HCT116 (cell line): ENCODE results near the gene MED16. TPM values are rescaled to one million over a fixed set of nuclear protein-coding genes. Genes with fewer than 3 reads are reported as not detected.

Experiments used
- ATAC-seq: fragments of 200-7000 bp; cut with Tn5 transposase; 2 replicates; pipeline ENCODE4 v1.9.1; 2020; ENCODE audit warnings: mild to moderate bottlenecking, moderate library complexity
- BruUV-seq: library from RNA; stranded (reverse); fragments of 400-500 nt; replicated peaks from 2 replicates; lab custom pipeline; 2021; lab: Mats Ljungman, UMichigan
- CTCF ChIA-PET: fragments of 300-600 bp; sonication (Branson Sonifier 250); formaldehyde crosslinking; loops from one replicate; lab custom pipeline; 2021; ENCODE audit warnings: antibody characterized with exemption; lab: Charles Lee
- POLR2A ChIA-PET: fragments of 300-600, 350-600 bp; sonication (Branson Sonifier 250); formaldehyde crosslinking; loops from one replicate; lab custom pipeline; 2021; ENCODE audit warnings: antibody characterized with exemption; lab: Charles Lee
- RAD21 ChIA-PET, 2 experiments: fragments of 300-600 bp; sonication (Branson Sonifier 250); formaldehyde crosslinking; loops; one replicate each; lab custom pipeline; 2023; ENCODE audit warnings: low total read pairs in 2 of 2; ENCODE audit not compliant: uncharacterized antibody in 2 of 2, unreplicated experiment in 2 of 2, low non-redundant PET in 1 of 2; lab: Charles Lee
- DNase-seq: peaks from one replicate; pipeline ENCODE4 v3.0.0-alpha.2; 2010; ENCODE audit warnings: low read depth, low spot score
- H2AFZ ChIP-seq: fragments of 200-600 bp; shearing (Covaris generic), sonication (generic); 2 replicates; pipeline ENCODE4 v1.6.1; 2017; ENCODE audit warnings: low read depth, mixed run types, mixed read lengths, antibody characterized with exemption, low read length; ENCODE audit not compliant: poor library complexity, severe bottlenecking
- H3K27ac ChIP-seq: 2 replicates; pipeline ENCODE4 v1.5.1; 2012; ENCODE audit warnings: low read depth, low read length
- H3K27me3 ChIP-seq: fragments of 200-600 bp; sonication (generic); 2 replicates; pipeline ENCODE4 v1.6.1; 2016; ENCODE audit warnings: mixed run types, low read length, mixed read lengths; ENCODE audit not compliant: insufficient read depth
- H3K36me3 ChIP-seq, 2 experiments: fragments of 200-500 bp in 1 of 2; fragments of 200-600 bp in 1 of 2; sonication (Bioruptor generic) in 1 of 2; sonication (generic) in 1 of 2; 2 replicates each; pipeline versions ENCODE4 v1.5.1 to v1.6.1; 2014 to 2016; ENCODE audit warnings: low read length in 2 of 2, inconsistent platforms in 1 of 2, mixed read lengths in 1 of 2, mixed run types in 1 of 2; ENCODE audit not compliant: insufficient read depth in 2 of 2, control insufficient read depth in 1 of 2
- H3K4me1 ChIP-seq, 2 experiments: fragments of 200-600 bp in 1 of 2; sonication (generic) in 1 of 2; 2 replicates each; pipeline versions ENCODE4 v1.5.1 to v1.6.1; 2012 to 2017; ENCODE audit warnings: low read length in 2 of 2, inconsistent platforms in 1 of 2, mild to moderate bottlenecking in 1 of 2, mixed read lengths in 1 of 2, mixed run types in 1 of 2, moderate library complexity in 1 of 2; ENCODE audit not compliant: insufficient read depth in 2 of 2, control insufficient read depth in 1 of 2
- H3K4me2 ChIP-seq: fragments of 200-600 bp; sonication (generic); 2 replicates; pipeline ENCODE4 v1.6.1; 2017; ENCODE audit warnings: mixed run types, low read length, mixed read lengths
- H3K4me3 ChIP-seq, 2 experiments: fragments of 200-600 bp in 1 of 2; sonication (generic) in 1 of 2; replicated peaks in 1 of 2; 2 replicates each; pipeline ENCODE4 v1.5.1; 2011 to 2016; ENCODE audit warnings: low read length in 2 of 2, control low read depth in 1 of 2, low read depth in 1 of 2, mild to moderate bottlenecking in 1 of 2, mixed read lengths in 1 of 2, mixed run types in 1 of 2
- H3K79me2 ChIP-seq: fragments of 200-600 bp; sonication (generic); 2 replicates; pipeline ENCODE4 v1.6.1; 2017; ENCODE audit warnings: mild to moderate bottlenecking, mixed run types, low read length, moderate library complexity, mixed read lengths; ENCODE audit not compliant: insufficient read depth
- H3K9ac ChIP-seq: fragments of 200-600 bp; sonication (generic); 2 replicates; pipeline ENCODE4 v1.6.1; 2016; ENCODE audit warnings: low read length, mixed read lengths
- H3K9me2 ChIP-seq: fragments of 200-600 bp; sonication (generic), shearing (Covaris generic); 2 replicates; pipeline ENCODE4 v1.6.1; 2017; ENCODE audit warnings: mixed run types, mild to moderate bottlenecking, moderate library complexity; ENCODE audit not compliant: insufficient read depth
- H3K9me3 ChIP-seq, 2 experiments: fragments of 200-500 bp in 1 of 2; fragments of 200-600 bp in 1 of 2; sonication (Bioruptor generic) in 1 of 2; sonication (generic) in 1 of 2; 2 replicates each; pipeline ENCODE4 v1.6.1; 2014 to 2017; ENCODE audit warnings: low read length in 2 of 2, mixed read lengths in 2 of 2, inconsistent platforms in 1 of 2, low read depth in 1 of 2, mild to moderate bottlenecking in 1 of 2, mixed run types in 1 of 2, moderate library complexity in 1 of 2; ENCODE audit not compliant: control insufficient read depth in 1 of 2, insufficient read depth in 1 of 2
- H4K20me1 ChIP-seq: fragments of 200-600 bp; sonication (generic), shearing (Covaris generic); 2 replicates; pipeline ENCODE4 v1.6.1; 2017; ENCODE audit warnings: mixed run types, mild to moderate bottlenecking, moderate library complexity; ENCODE audit not compliant: insufficient read depth
- CEBPB ChIP-seq: IDR thresholded peaks from 2 replicates; pipeline ENCODE4 v1.6.1; 2012; ENCODE audit warnings: low read depth
- EZH2phosphoT487 ChIP-seq: fragments of 200-600 bp; IDR thresholded peaks from 2 replicates; pipeline ENCODE4 v1.6.1; 2018; ENCODE audit warnings: antibody characterized with exemption, borderline replicate concordance
- JUND ChIP-seq: IDR thresholded peaks from 2 replicates; pipeline ENCODE4 v1.6.1; 2012
- POLR2AphosphoS5 ChIP-seq: IDR thresholded peaks from 2 replicates; pipeline ENCODE4 v1.6.1; 2011; ENCODE audit warnings: mild to moderate bottlenecking, low read depth, low read length, moderate library complexity
- SP1 ChIP-seq: IDR thresholded peaks from 2 replicates; pipeline ENCODE4 v1.6.1; 2012; ENCODE audit warnings: low read depth
- SRF ChIP-seq: IDR thresholded peaks from 2 replicates; pipeline ENCODE4 v1.6.1; 2012; ENCODE audit warnings: low read depth
- TCF7L2 ChIP-seq: IDR thresholded peaks from 2 replicates; pipeline ENCODE4 v1.7.0; 2011; ENCODE audit warnings: borderline replicate concordance, inconsistent platforms; ENCODE audit not compliant: insufficient read depth, insufficient read length; ENCODE audit errors: extremely low read depth
- ZNF274 ChIP-seq: fragments of 200-500 bp; sonication (Bioruptor generic); IDR thresholded peaks from 2 replicates; pipeline ENCODE4 v1.6.1; 2014; ENCODE audit warnings: mild to moderate bottlenecking, low read depth, low read length, inconsistent platforms
- intact Hi-C: fragments of 100-400 bp; cut with micrococcal nuclease; formaldehyde crosslinking; loops from 2 replicates; pipeline ENCODE4 v1.10.0; 2022
- total RNA-seq: library from RNA; stranded (reverse); gene quantifications from one replicate; pipeline ENCODE4 v1.2.1, GENCODE V29; 2021; ENCODE audit not compliant: unreplicated experiment
- TF ChIP-seq, protein P1 (sequence below), 3 experiments: fragments of 200-600 bp in 1 of 3; sonication (generic) in 1 of 3; IDR thresholded peaks in 2 of 3; conservative IDR thresholded peaks in 1 of 3; 2 replicates each; pipeline ENCODE4 v1.5.1; 2012 to 2017; ENCODE audit warnings: low read depth in 2 of 3, low read length in 2 of 3, antibody characterized with exemption in 1 of 3, borderline replicate concordance in 1 of 3, control low read depth in 1 of 3, mild to moderate bottlenecking in 1 of 3, mixed read lengths in 1 of 3, mixed run types in 1 of 3, moderate library complexity in 1 of 3; ENCODE audit not compliant: insufficient read depth in 1 of 3
- TF ChIP-seq, protein P2 (sequence below): IDR thresholded peaks from 2 replicates; pipeline ENCODE4 v1.6.1; 2012
- TF ChIP-seq, protein P3 (sequence below): IDR thresholded peaks from 2 replicates; pipeline ENCODE4 v1.6.1; 2012; ENCODE audit warnings: low read depth

MED16 gene
- total RNA-seq, 1 experiment from 2014 or later, result 73.6 TPM

DNA sequence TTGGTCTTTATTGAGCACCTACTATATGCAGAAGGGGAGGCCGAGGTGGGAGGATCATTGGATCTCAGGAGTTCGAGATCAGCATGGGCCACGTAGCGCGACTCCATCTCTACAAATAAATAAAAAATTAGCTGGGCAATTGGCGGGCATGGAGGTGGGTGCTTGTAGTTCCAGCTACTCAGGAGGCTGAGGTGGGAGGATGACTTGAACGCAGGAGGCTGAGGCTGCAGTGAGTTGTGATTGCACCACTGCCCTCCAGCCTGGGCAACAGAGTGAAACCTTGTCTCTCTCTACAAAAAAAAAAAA is 29.7 kb downstream of the MED16 start:
- H3K36me3 ChIP-seq, result no peaks in the 10 kb centered on the region; a peak in 1 of 4 replicates
- H3K9ac ChIP-seq, result no peak overlapping the region
- H3K27ac ChIP-seq, result no peak overlapping the region; the same call in 1 of the 2 replicates
- H3K9me3 ChIP-seq, result no peaks in the 10 kb centered on the region
- no peaks in the 10 kb centered on the region for H3K27me3 ChIP-seq
- ATAC-seq (no peak), DNase-seq (no peak)
- H3K4me1 ChIP-seq, result peaks cover 14 to 32% of the 10 kb centered on the region in 2 experiments
- BruUV-seq, result no TSS peak
- H3K4me2 ChIP-seq, result no peak overlapping the region
- ChIA-PET RAD21 (no interaction called here), CTCF (no interaction called here), POLR2A (interaction anchor here (0.7 kb wide), 1 partner anchor 121 kb away, joined by 3 read pairs; the partner anchor contains the start of gene WDR18)
- TF ChIP-seq SP1 (no peak), EZH2phosphoT487 (no peak), SRF (no peak), CEBPB (no peak), POLR2AphosphoS5 (no peak), ZNF274 (no peak), JUND (no peak), TCF7L2 (no peak)
- TF ChIP-seq, protein P1, sequence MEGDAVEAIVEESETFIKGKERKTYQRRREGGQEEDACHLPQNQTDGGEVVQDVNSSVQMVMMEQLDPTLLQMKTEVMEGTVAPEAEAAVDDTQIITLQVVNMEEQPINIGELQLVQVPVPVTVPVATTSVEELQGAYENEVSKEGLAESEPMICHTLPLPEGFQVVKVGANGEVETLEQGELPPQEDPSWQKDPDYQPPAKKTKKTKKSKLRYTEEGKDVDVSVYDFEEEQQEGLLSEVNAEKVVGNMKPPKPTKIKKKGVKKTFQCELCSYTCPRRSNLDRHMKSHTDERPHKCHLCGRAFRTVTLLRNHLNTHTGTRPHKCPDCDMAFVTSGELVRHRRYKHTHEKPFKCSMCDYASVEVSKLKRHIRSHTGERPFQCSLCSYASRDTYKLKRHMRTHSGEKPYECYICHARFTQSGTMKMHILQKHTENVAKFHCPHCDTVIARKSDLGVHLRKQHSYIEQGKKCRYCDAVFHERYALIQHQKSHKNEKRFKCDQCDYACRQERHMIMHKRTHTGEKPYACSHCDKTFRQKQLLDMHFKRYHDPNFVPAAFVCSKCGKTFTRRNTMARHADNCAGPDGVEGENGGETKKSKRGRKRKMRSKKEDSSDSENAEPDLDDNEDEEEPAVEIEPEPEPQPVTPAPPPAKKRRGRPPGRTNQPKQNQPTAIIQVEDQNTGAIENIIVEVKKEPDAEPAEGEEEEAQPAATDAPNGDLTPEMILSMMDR (IDR thresholded peaks at IDR 0.05 in 2 of 3, conservative IDR thresholded peaks at IDR 0.05 in 1 of 3; ENCODE audit: borderline replicate concordance in 1 of 3, insufficient read depth in 1 of 3, low read depth in 2 of 3, low read length in 2 of 3), result no peak
- TF ChIP-seq, protein P2, sequence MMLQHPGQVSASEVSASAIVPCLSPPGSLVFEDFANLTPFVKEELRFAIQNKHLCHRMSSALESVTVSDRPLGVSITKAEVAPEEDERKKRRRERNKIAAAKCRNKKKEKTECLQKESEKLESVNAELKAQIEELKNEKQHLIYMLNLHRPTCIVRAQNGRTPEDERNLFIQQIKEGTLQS, result no peak
- TF ChIP-seq, protein P3, sequence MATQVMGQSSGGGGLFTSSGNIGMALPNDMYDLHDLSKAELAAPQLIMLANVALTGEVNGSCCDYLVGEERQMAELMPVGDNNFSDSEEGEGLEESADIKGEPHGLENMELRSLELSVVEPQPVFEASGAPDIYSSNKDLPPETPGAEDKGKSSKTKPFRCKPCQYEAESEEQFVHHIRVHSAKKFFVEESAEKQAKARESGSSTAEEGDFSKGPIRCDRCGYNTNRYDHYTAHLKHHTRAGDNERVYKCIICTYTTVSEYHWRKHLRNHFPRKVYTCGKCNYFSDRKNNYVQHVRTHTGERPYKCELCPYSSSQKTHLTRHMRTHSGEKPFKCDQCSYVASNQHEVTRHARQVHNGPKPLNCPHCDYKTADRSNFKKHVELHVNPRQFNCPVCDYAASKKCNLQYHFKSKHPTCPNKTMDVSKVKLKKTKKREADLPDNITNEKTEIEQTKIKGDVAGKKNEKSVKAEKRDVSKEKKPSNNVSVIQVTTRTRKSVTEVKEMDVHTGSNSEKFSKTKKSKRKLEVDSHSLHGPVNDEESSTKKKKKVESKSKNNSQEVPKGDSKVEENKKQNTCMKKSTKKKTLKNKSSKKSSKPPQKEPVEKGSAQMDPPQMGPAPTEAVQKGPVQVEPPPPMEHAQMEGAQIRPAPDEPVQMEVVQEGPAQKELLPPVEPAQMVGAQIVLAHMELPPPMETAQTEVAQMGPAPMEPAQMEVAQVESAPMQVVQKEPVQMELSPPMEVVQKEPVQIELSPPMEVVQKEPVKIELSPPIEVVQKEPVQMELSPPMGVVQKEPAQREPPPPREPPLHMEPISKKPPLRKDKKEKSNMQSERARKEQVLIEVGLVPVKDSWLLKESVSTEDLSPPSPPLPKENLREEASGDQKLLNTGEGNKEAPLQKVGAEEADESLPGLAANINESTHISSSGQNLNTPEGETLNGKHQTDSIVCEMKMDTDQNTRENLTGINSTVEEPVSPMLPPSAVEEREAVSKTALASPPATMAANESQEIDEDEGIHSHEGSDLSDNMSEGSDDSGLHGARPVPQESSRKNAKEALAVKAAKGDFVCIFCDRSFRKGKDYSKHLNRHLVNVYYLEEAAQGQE, result no peak
- H2AFZ ChIP-seq, result no peak overlapping the region
- no peak overlapping the region for H3K4me3 ChIP-seq
- H3K79me2 ChIP-seq, result no peaks in the 10 kb centered on the region
- H4K20me1 ChIP-seq, result no peaks in the 10 kb centered on the region
- no peaks in the 10 kb centered on the region for H3K9me2 ChIP-seq
- intact Hi-C loops, result no loop called here
